ENCODE results near the gene STAG1.

The STAG1 gene

GRCh38 chr3:136651581-136651980 lies 100.6 kb downstream of the STAG1 start:
- H3K4me1 ChIP-seq (ENCODE audit: control insufficient read depth, insufficient read depth, low read length): no peaks in the 10 kb centered on the region
- ChIA-PET CTCF (no interaction called here), POLR2A (no interaction called here)
- no peaks in the 10 kb centered on the region for H3K9me3 ChIP-seq (ENCODE audit: control insufficient read depth, insufficient read depth, low read depth, low read length)
- TF ChIP-seq ZIC2 (tag by site-specific recombination; IDR thresholded peaks at IDR 0.05) (no peak), ZNF629 (tag by site-specific recombination; IDR thresholded peaks at IDR 0.05) (no peak), ZBTB21 (tag by site-specific recombination; IDR thresholded peaks at IDR 0.05) (no peak), ZFP69B (tag by site-specific recombination; IDR thresholded peaks at IDR 0.05) (no peak), ZNF398 (tag by site-specific recombination; IDR thresholded peaks at IDR 0.05) (no peak), ZNF677 (tag by site-specific recombination; IDR thresholded peaks at IDR 0.05) (no peak), ZNF366 (tag by site-specific recombination; conservative IDR thresholded peaks at IDR 0.05) (no peak), ZNF747 (tag by site-specific recombination; IDR thresholded peaks at IDR 0.05) (no peak), ZNF645 (tag by site-specific recombination; IDR thresholded peaks at IDR 0.05) (no peak), ZNF777 (tag by site-specific recombination; IDR thresholded peaks at IDR 0.05; ENCODE audit: borderline replicate concordance) (no peak), SP2 (tag by site-specific recombination; IDR thresholded peaks at IDR 0.05) (no peak), EGR2 (tag by site-specific recombination; IDR thresholded peaks at IDR 0.05; ENCODE audit: low read depth) (no peak), PRDM1 (tag by site-specific recombination; IDR thresholded peaks at IDR 0.05) (no peak), ZNF548 (tag by site-specific recombination; IDR thresholded peaks at IDR 0.05) (no peak), ZNF843 (tag by site-specific recombination; IDR thresholded peaks at IDR 0.05) (no peak), ZBTB10 (tag by site-specific recombination; IDR thresholded peaks at IDR 0.05) (no peak), ZNF211 (tag by site-specific recombination; IDR thresholded peaks at IDR 0.05; ENCODE audit: low read depth) (no peak)
- no peaks in the 10 kb centered on the region for H3K36me3 ChIP-seq (ENCODE audit: control insufficient read depth in 2 of 2, insufficient read depth in 1 of 2, low read length in 2 of 2)
- no peak overlapping the region for H3K4me3 ChIP-seq (ENCODE audit: low read depth, low read length)
- no peak overlapping the region for H3K27ac ChIP-seq (ENCODE audit: extremely low read depth, low read depth, low read length)

GRCh38 chr3:136650461-136650860 lies 101.7 kb downstream of the STAG1 start:
- Histone ChIP-seq H3K4me1 (ENCODE audit: control insufficient read depth, insufficient read depth, low read length) (no peaks in the 10 kb centered on the region), H3K27ac (ENCODE audit: extremely low read depth, low read depth, low read length) (no peak overlapping the region), H3K9me3 (ENCODE audit: control insufficient read depth, insufficient read depth, low read depth, low read length) (no peaks in the 10 kb centered on the region), H3K36me3 (ENCODE audit: control insufficient read depth in 2 of 2, insufficient read depth in 1 of 2, low read length in 2 of 2) (no peaks in the 10 kb centered on the region), H3K4me3 (ENCODE audit: low read depth, low read length) (no peak overlapping the region)
- POLR2A ChIA-PET: no interaction called here
- CTCF ChIA-PET: no interaction called here
- no peak for TF ChIP-seq ZNF221 (tag by site-specific recombination; IDR thresholded peaks at IDR 0.05; ENCODE audit: borderline replicate concordance)
- no peak for TF ChIP-seq ZNF302 (tag by site-specific recombination; IDR thresholded peaks at IDR 0.05; ENCODE audit: low read depth)
- TF ChIP-seq GFI1B (tag by site-specific recombination; IDR thresholded peaks at IDR 0.05): no peak
- TF ChIP-seq INSM2 (tag by site-specific recombination; IDR thresholded peaks at IDR 0.05): no peak
- TF ChIP-seq ZNF280D (tag by site-specific recombination; IDR thresholded peaks at IDR 0.05): no peak
- no peak for TF ChIP-seq ZNF112 (tag by site-specific recombination; IDR thresholded peaks at IDR 0.05)
- TF ChIP-seq ZSCAN16 (tag by site-specific recombination; IDR thresholded peaks at IDR 0.05): no peak
- no peak for TF ChIP-seq BCL11A (tag by site-specific recombination; IDR thresholded peaks at IDR 0.05; ENCODE audit: low read depth)
- TF ChIP-seq ZNF37A (tag by site-specific recombination; IDR thresholded peaks at IDR 0.05): no peak
- TF ChIP-seq KLF17 (tag by site-specific recombination; IDR thresholded peaks at IDR 0.05): no peak
